ENCODE results near the gene COMMD10. TPM values are rescaled to one million over a fixed set of nuclear protein-coding genes. Genes with fewer than 3 reads are reported as not detected.
"Not testable (repeated sequence)": the region's sequence is repeated elsewhere in the genome, so short reads cannot be mapped to it uniquely, and the experiment has no call there.

The COMMD10 gene
- total RNA-seq, 5 donors from 2014 or later (not counting 1 experiment from before 2014, with no cell fraction given), result 25.7 to 36.9 (median 26.1) TPM

- Mint-ChIP-seq H3K27ac (peak overlapping the region in 1 of 2 donors; percentile 65), H3K4me1 (peaks cover 61 to 66% (median 62%) of the 10 kb centered on the region in 3 donors), H3K4me3 (peak overlapping the region; percentile 91 to 95 (median 93)), H3K36me3 (peaks cover 26% of the 10 kb centered on the region)
- DNase-seq; H3K27me3 Mint-ChIP-seq; H3K9me3 Mint-ChIP-seq; H3K4me3 ChIP-seq (ENCODE audit: control insufficient read depth in 1 of 2, extremely low read depth in 1 of 2, low read length in 1 of 2); H3K27me3 ChIP-seq (replicated peaks in 1 of 2; ENCODE audit: control insufficient read depth in 2 of 2, extremely low read depth in 1 of 2, insufficient read depth in 2 of 2, low read length in 1 of 2); H3K27ac ChIP-seq (ENCODE audit: low read length); CTCF ChIA-PET; POLR2A ChIA-PET; ATAC-seq (replicated peaks in 1 of 4); H3K9me3 ChIP-seq: not testable (repeated sequence)
- Histone ChIP-seq H3K36me3 (ENCODE audit: control insufficient read depth in 2 of 2, extremely low read depth in 1 of 2, insufficient read depth in 1 of 2, low read length in 1 of 2) (peaks cover 0 to 14% of the 10 kb centered on the region in 2 donors), H3K4me1 (ENCODE audit: control insufficient read depth in 1 of 2, extremely low read depth in 1 of 2, insufficient read depth in 2 of 2, low read length in 2 of 2) (peaks cover 9 to 15% of the 10 kb centered on the region in 2 experiments)
- WGBS (ENCODE audit: insufficient coverage), result 97% methylated on average over 10 of the region's 11 CpGs
These were observed 1.5 kb downstream of the COMMD10 start for GRCh38 chr5:116086309-116086708.

- H3K36me3 Mint-ChIP-seq, result peaks cover 38% of the 10 kb centered on the region
- Histone ChIP-seq H3K4me1 (ENCODE audit: control insufficient read depth in 1 of 2, extremely low read depth in 1 of 2, insufficient read depth in 2 of 2, low read length in 2 of 2) (peaks cover 9 to 15% of the 10 kb centered on the region in 2 experiments), H3K27me3 (replicated peaks in 1 of 2; ENCODE audit: control insufficient read depth in 2 of 2, extremely low read depth in 1 of 2, insufficient read depth in 2 of 2, low read length in 1 of 2) (no peaks in the 10 kb centered on the region), H3K36me3 (ENCODE audit: control insufficient read depth in 2 of 2, extremely low read depth in 1 of 2, insufficient read depth in 1 of 2, low read length in 1 of 2) (peaks cover 0 to 27% of the 10 kb centered on the region in 2 donors), H3K9me3 (no peaks in the 10 kb centered on the region), H3K4me3 (ENCODE audit: control insufficient read depth in 1 of 2, extremely low read depth in 1 of 2, low read length in 1 of 2) (no peak overlapping the region), H3K27ac (ENCODE audit: low read length) (no peak overlapping the region)
- ATAC-seq (replicated peaks in 1 of 4), result no peak
- H3K4me3 Mint-ChIP-seq, result no peak overlapping the region
- no peaks in the 10 kb centered on the region for H3K27me3 Mint-ChIP-seq
- peaks cover 47 to 49% (median 48%) of the 10 kb centered on the region in 3 donors for H3K4me1 Mint-ChIP-seq
- peak in 1 of 35 experiments; percentile 16 for DNase-seq
- no peaks in the 10 kb centered on the region for H3K9me3 Mint-ChIP-seq
- ChIA-PET POLR2A (no interaction called here), CTCF (no interaction called here)
- H3K27ac Mint-ChIP-seq, result no peak overlapping the region
These were observed 3.2 kb downstream of the COMMD10 start for GRCh38 chr5:116088062-116088461.

GRCh38 chr5:116090302-116090701 is 5.5 kb downstream of the COMMD10 start:
- ChIA-PET POLR2A (no interaction called here), CTCF (no interaction called here)
- no peaks in the 10 kb centered on the region for H3K9me3 ChIP-seq
- Mint-ChIP-seq H3K27ac (no peak overlapping the region), H3K27me3 (no peaks in the 10 kb centered on the region), H3K9me3 (no peaks in the 10 kb centered on the region), H3K36me3 (peaks cover 53% of the 10 kb centered on the region), H3K4me3 (no peak overlapping the region), H3K4me1 (peaks cover 34 to 36% (median 36%) of the 10 kb centered on the region in 3 donors)
- H3K4me1 ChIP-seq (ENCODE audit: control insufficient read depth in 1 of 2, extremely low read depth in 1 of 2, insufficient read depth in 2 of 2, low read length in 2 of 2), result peaks cover 6 to 8% of the 10 kb centered on the region in 2 experiments
- WGBS (ENCODE audit: insufficient coverage), result no CpG with 5 or more reads among the region's 3 CpGs
- peaks cover 0 to 45% of the 10 kb centered on the region in 2 donors for H3K36me3 ChIP-seq (ENCODE audit: control insufficient read depth in 2 of 2, extremely low read depth in 1 of 2, insufficient read depth in 1 of 2, low read length in 1 of 2)
- DNase-seq, result no peak
- H3K4me3 ChIP-seq (ENCODE audit: control insufficient read depth in 1 of 2, extremely low read depth in 1 of 2, low read length in 1 of 2), result no peak overlapping the region
- ATAC-seq (replicated peaks in 1 of 4), result no peak
- H3K27ac ChIP-seq (ENCODE audit: low read length), result no peak overlapping the region
- no peaks in the 10 kb centered on the region for H3K27me3 ChIP-seq (replicated peaks in 1 of 2; ENCODE audit: control insufficient read depth in 2 of 2, extremely low read depth in 1 of 2, insufficient read depth in 2 of 2, low read length in 1 of 2)

- Mint-ChIP-seq H3K9me3 (no peaks in the 10 kb centered on the region), H3K36me3 (peaks cover 58% of the 10 kb centered on the region), H3K4me3 (no peak overlapping the region), H3K27me3 (no peaks in the 10 kb centered on the region), H3K27ac (no peak overlapping the region), H3K4me1 (peaks cover 25 to 26% (median 25%) of the 10 kb centered on the region in 3 donors)
- ATAC-seq (replicated peaks in 1 of 4), result no peak
- H3K27me3 ChIP-seq (replicated peaks in 1 of 2; ENCODE audit: control insufficient read depth in 2 of 2, extremely low read depth in 1 of 2, insufficient read depth in 2 of 2, low read length in 1 of 2), result no peaks in the 10 kb centered on the region
- no peaks in the 10 kb centered on the region for H3K9me3 ChIP-seq
- no peak overlapping the region for H3K27ac ChIP-seq (ENCODE audit: low read length)
- ChIA-PET POLR2A (no interaction called here), CTCF (interaction anchor here in 1 of 2 donors (0.6 kb wide), 2 partner anchors 14 to 279 kb away, joined by 3 to 7 read pairs; no protein-coding TSS in a partner anchor)
- H3K4me3 ChIP-seq (ENCODE audit: control insufficient read depth in 1 of 2, extremely low read depth in 1 of 2, low read length in 1 of 2), result no peak overlapping the region
- no peaks in the 10 kb centered on the region for H3K4me1 ChIP-seq (ENCODE audit: control insufficient read depth in 1 of 2, extremely low read depth in 1 of 2, insufficient read depth in 2 of 2, low read length in 2 of 2)
- no CpG with 5 or more reads among the region's 1 CpG for WGBS (ENCODE audit: insufficient coverage)
- H3K36me3 ChIP-seq (ENCODE audit: control insufficient read depth in 2 of 2, extremely low read depth in 1 of 2, insufficient read depth in 1 of 2, low read length in 1 of 2), result peaks cover 0 to 45% of the 10 kb centered on the region in 2 donors
- no peak for DNase-seq
These were observed 6.6 kb downstream of the COMMD10 start for GRCh38 chr5:116091416-116091815.

- H3K4me3 Mint-ChIP-seq, result no peak overlapping the region
- ChIA-PET POLR2A (no interaction called here), CTCF (no interaction called here)
- no peak for ATAC-seq (replicated peaks in 1 of 4)
- Histone ChIP-seq H3K9me3 (no peaks in the 10 kb centered on the region), H3K4me3 (ENCODE audit: control insufficient read depth in 1 of 2, extremely low read depth in 1 of 2, low read length in 1 of 2) (no peak overlapping the region), H3K27me3 (replicated peaks in 1 of 2; ENCODE audit: control insufficient read depth in 2 of 2, extremely low read depth in 1 of 2, insufficient read depth in 2 of 2, low read length in 1 of 2) (no peaks in the 10 kb centered on the region), H3K36me3 (ENCODE audit: control insufficient read depth in 2 of 2, extremely low read depth in 1 of 2, insufficient read depth in 1 of 2, low read length in 1 of 2) (peaks cover 0 to 29% of the 10 kb centered on the region in 2 donors), H3K4me1 (ENCODE audit: control insufficient read depth in 1 of 2, extremely low read depth in 1 of 2, insufficient read depth in 2 of 2, low read length in 2 of 2) (no peaks in the 10 kb centered on the region), H3K27ac (ENCODE audit: low read length) (no peak overlapping the region)
- no peak for DNase-seq
- H3K36me3 Mint-ChIP-seq, result peaks cover 78% of the 10 kb centered on the region
- H3K27ac Mint-ChIP-seq, result no peak overlapping the region
- WGBS (ENCODE audit: insufficient coverage), result 100% methylated on average over 2 of the region's 4 CpGs
- no peaks in the 10 kb centered on the region for H3K9me3 Mint-ChIP-seq
- no peaks in the 10 kb centered on the region for H3K27me3 Mint-ChIP-seq
- H3K4me1 Mint-ChIP-seq, result peaks cover 0 to 12% (median 3%) of the 10 kb centered on the region in 3 donors
These were observed 12.5 kb downstream of the COMMD10 start for GRCh38 chr5:116097301-116097700.

- peaks cover 0 to 13% of the 10 kb centered on the region in 2 donors for H3K36me3 ChIP-seq (ENCODE audit: control insufficient read depth in 2 of 2, extremely low read depth in 1 of 2, insufficient read depth in 1 of 2, low read length in 1 of 2)
- ChIA-PET CTCF (no interaction called here), POLR2A (no interaction called here)
- no peaks in the 10 kb centered on the region for H3K9me3 Mint-ChIP-seq
- WGBS (ENCODE audit: insufficient coverage), result no CpG with 5 or more reads among the region's 2 CpGs
- H3K27me3 Mint-ChIP-seq, result no peaks in the 10 kb centered on the region
- H3K4me1 ChIP-seq (ENCODE audit: control insufficient read depth in 1 of 2, extremely low read depth in 1 of 2, insufficient read depth in 2 of 2, low read length in 2 of 2), result no peaks in the 10 kb centered on the region
- H3K9me3 ChIP-seq, result no peaks in the 10 kb centered on the region
- no peak overlapping the region for H3K4me3 Mint-ChIP-seq
- peaks cover 7 to 14% (median 12%) of the 10 kb centered on the region in 3 donors for H3K4me1 Mint-ChIP-seq
- DNase-seq (no peak), ATAC-seq (replicated peaks in 1 of 4) (no peak)
- no peaks in the 10 kb centered on the region for H3K27me3 ChIP-seq (replicated peaks in 1 of 2; ENCODE audit: control insufficient read depth in 2 of 2, extremely low read depth in 1 of 2, insufficient read depth in 2 of 2, low read length in 1 of 2)
- H3K27ac ChIP-seq (ENCODE audit: low read length), result no peak overlapping the region
- H3K4me3 ChIP-seq (ENCODE audit: control insufficient read depth in 1 of 2, extremely low read depth in 1 of 2, low read length in 1 of 2), result no peak overlapping the region
- peaks cover 79% of the 10 kb centered on the region for H3K36me3 Mint-ChIP-seq
- H3K27ac Mint-ChIP-seq, result no peak overlapping the region
These were observed 14.2 kb downstream of the COMMD10 start for GRCh38 chr5:116098998-116099397.

GRCh38 chr5:116104941-116105340 is 20.1 kb downstream of the COMMD10 start:
- DNase-seq; H3K27ac ChIP-seq (ENCODE audit: low read length); H3K4me1 ChIP-seq (ENCODE audit: control insufficient read depth in 1 of 2, extremely low read depth in 1 of 2, insufficient read depth in 2 of 2, low read length in 2 of 2); H3K36me3 ChIP-seq (ENCODE audit: control insufficient read depth in 2 of 2, extremely low read depth in 1 of 2, insufficient read depth in 1 of 2, low read length in 1 of 2); H3K9me3 Mint-ChIP-seq; H3K4me3 ChIP-seq (ENCODE audit: control insufficient read depth in 1 of 2, extremely low read depth in 1 of 2, low read length in 1 of 2); H3K9me3 ChIP-seq; ATAC-seq (replicated peaks in 1 of 4); POLR2A ChIA-PET; H3K4me3 Mint-ChIP-seq; H3K27me3 ChIP-seq (replicated peaks in 1 of 2; ENCODE audit: control insufficient read depth in 2 of 2, extremely low read depth in 1 of 2, insufficient read depth in 2 of 2, low read length in 1 of 2); H3K27ac Mint-ChIP-seq; H3K27me3 Mint-ChIP-seq; CTCF ChIA-PET: not testable (repeated sequence)
- peaks cover 83% of the 10 kb centered on the region for H3K36me3 Mint-ChIP-seq
- H3K4me1 Mint-ChIP-seq, result peaks cover 35 to 38% (median 36%) of the 10 kb centered on the region in 3 donors
- 100% methylated on average over 1 of the region's 2 CpGs for WGBS (ENCODE audit: insufficient coverage)
